H9 (cell line): ENCODE results near the gene PLB1. TPM values are rescaled to one million over a fixed set of nuclear protein-coding genes. Genes with fewer than 3 reads are reported as not detected.

Source experiments
- DNase-seq: peaks from one replicate; pipeline ENCODE4 v3.0.0-alpha.2; 2017
- H2AFZ ChIP-seq: one replicate; pipeline ENCODE4 v1.6.1; 2013; ENCODE audit warnings: mild to moderate bottlenecking, low read length, control low read depth, moderate library complexity
- H2AK5ac ChIP-seq: 2 replicates; pipeline ENCODE4 v1.6.1; 2013; ENCODE audit warnings: low read length, control low read depth, mixed read lengths; ENCODE audit not compliant: insufficient read length
- H2BK120ac ChIP-seq: one replicate; pipeline ENCODE4 v1.6.1; 2013; ENCODE audit warnings: low read depth, mild to moderate bottlenecking, low read length, control low read depth, inconsistent platforms; ENCODE audit not compliant: poor library complexity, severe bottlenecking
- H2BK12ac ChIP-seq: 2 replicates; pipeline ENCODE4 v1.6.1; 2013; ENCODE audit warnings: low read length, control low read depth, mixed read lengths, low read depth; ENCODE audit not compliant: insufficient read length
- H2BK15ac ChIP-seq: 2 replicates; pipeline ENCODE4 v1.6.1; 2013; ENCODE audit warnings: low read depth, low read length, control low read depth
- H2BK20ac ChIP-seq: one replicate; pipeline ENCODE4 v1.6.1; 2013; ENCODE audit warnings: low read depth, mild to moderate bottlenecking, low read length, control low read depth, inconsistent platforms; ENCODE audit not compliant: poor library complexity, severe bottlenecking
- H2BK5ac ChIP-seq: 2 replicates; pipeline ENCODE4 v1.6.1; 2013; ENCODE audit warnings: low read length, control low read depth, mixed read lengths; ENCODE audit not compliant: insufficient read length
- H3K14ac ChIP-seq: 2 replicates; pipeline ENCODE4 v1.6.1; 2013; ENCODE audit warnings: low read length, control low read depth; ENCODE audit not compliant: insufficient read depth
- H3K18ac ChIP-seq: 2 replicates; pipeline ENCODE4 v1.6.1; 2013; ENCODE audit warnings: low read depth, mild to moderate bottlenecking, mixed read lengths, low read length, control low read depth; ENCODE audit not compliant: insufficient read length
- H3K23ac ChIP-seq: 2 replicates; pipeline ENCODE4 v1.6.1; 2013; ENCODE audit warnings: low read length, control low read depth, mixed read lengths, low read depth; ENCODE audit not compliant: insufficient read length
- H3K23me2 ChIP-seq: 2 replicates; pipeline ENCODE4 v1.6.1; 2013; ENCODE audit warnings: low read depth, mild to moderate bottlenecking, mixed read lengths, low read length, control low read depth; ENCODE audit not compliant: insufficient read length, poor library complexity, severe bottlenecking
- H3K27ac ChIP-seq: 2 replicates; pipeline ENCODE4 v1.5.1; 2013; ENCODE audit warnings: low read length, control low read depth, mixed read lengths, low read depth; ENCODE audit not compliant: insufficient read length
- H3K27me3 ChIP-seq: 2 replicates; pipeline ENCODE4 v1.6.1; 2013; ENCODE audit warnings: low read length, control low read depth, inconsistent platforms; ENCODE audit not compliant: insufficient read depth
- H3K4ac ChIP-seq: 2 replicates; pipeline ENCODE4 v1.6.1; 2013; ENCODE audit warnings: low read depth, mild to moderate bottlenecking, control low read depth, inconsistent platforms, low read length, moderate library complexity
- H3K4me1 ChIP-seq: 2 replicates; pipeline ENCODE4 v1.6.1; 2013; ENCODE audit warnings: low read length, control low read depth, inconsistent platforms; ENCODE audit not compliant: insufficient read depth
- H3K4me2 ChIP-seq: 2 replicates; pipeline ENCODE4 v1.6.1; 2013; ENCODE audit warnings: low read length, control low read depth, mixed read lengths; ENCODE audit not compliant: insufficient read length, insufficient read depth
- H3K56ac ChIP-seq: 2 replicates; pipeline ENCODE4 v1.6.1; 2013; ENCODE audit warnings: low read depth, mild to moderate bottlenecking, mixed read lengths, low read length, control low read depth; ENCODE audit not compliant: insufficient read length
- H3K79me1 ChIP-seq: 2 replicates; pipeline ENCODE4 v1.6.1; 2013; ENCODE audit warnings: low read depth, mild to moderate bottlenecking, moderate library complexity, low read length, control low read depth, inconsistent platforms; ENCODE audit not compliant: insufficient read depth, poor library complexity, severe bottlenecking
- H3K79me2 ChIP-seq: 2 replicates; pipeline ENCODE4 v1.6.1; 2013; ENCODE audit warnings: low read length, control low read depth, inconsistent platforms; ENCODE audit not compliant: insufficient read depth
- H3K9ac ChIP-seq: 2 replicates; pipeline ENCODE4 v1.6.1; 2013; ENCODE audit warnings: low read length, control low read depth, mixed read lengths; ENCODE audit not compliant: insufficient read length; ENCODE audit errors: extremely low read depth
- H3K9me3 ChIP-seq: one replicate; pipeline ENCODE4 v1.6.1; 2013; ENCODE audit warnings: low read depth, low read length, inconsistent platforms; ENCODE audit not compliant: control insufficient read depth
- H3T11ph ChIP-seq: one replicate; pipeline ENCODE4 v1.6.1; 2013; ENCODE audit warnings: mild to moderate bottlenecking, low read length, control low read depth, inconsistent platforms
- H4K20me1 ChIP-seq: one replicate; pipeline ENCODE4 v1.6.1; 2013; ENCODE audit not compliant: control insufficient read depth, insufficient read length, insufficient read depth
- H4K5ac ChIP-seq: 2 replicates; pipeline ENCODE4 v1.6.1; 2013; ENCODE audit warnings: low read depth, mild to moderate bottlenecking, mixed read lengths, low read length, control low read depth; ENCODE audit not compliant: insufficient read length
- H4K8ac ChIP-seq: replicated peaks from 2 replicates; pipeline ENCODE4 v1.6.1; 2013; ENCODE audit warnings: low read length, control low read depth, mixed read lengths, low read depth; ENCODE audit not compliant: insufficient read length
- H4K91ac ChIP-seq: 2 replicates; pipeline ENCODE4 v1.6.1; 2013; ENCODE audit warnings: low read depth, mild to moderate bottlenecking, moderate library complexity, mixed read lengths, low read length, control low read depth; ENCODE audit not compliant: insufficient read length
- H3K27ac Mint-ChIP-seq, 3 experiments: 2 replicates in 2 of 3; 3 replicates in 1 of 3; pipeline ENCODE4 v1.8.0; 2020 to 2021; ENCODE audit warnings: mixed read lengths in 3 of 3, mild to moderate bottlenecking in 1 of 3, moderate library complexity in 1 of 3
- H3K27me3 Mint-ChIP-seq: 2 replicates; pipeline ENCODE4 v1.8.0; 2021; ENCODE audit warnings: low read depth, mild to moderate bottlenecking, moderate library complexity, mixed read lengths
- H3K36me3 Mint-ChIP-seq, 3 experiments: 2 replicates in 2 of 3; 3 replicates in 1 of 3; pipeline ENCODE4 v1.8.0; 2020 to 2021; ENCODE audit warnings: low read depth in 3 of 3, mixed read lengths in 3 of 3; ENCODE audit not compliant: insufficient read depth in 1 of 3
- H3K4me1 Mint-ChIP-seq, 2 experiments: 2 replicates each; pipeline ENCODE4 v1.8.0; 2020; ENCODE audit warnings: mixed read lengths in 2 of 2
- H3K4me3 Mint-ChIP-seq, 2 experiments: 2 replicates in 1 of 2; 3 replicates in 1 of 2; pipeline ENCODE4 v1.8.0; 2020 to 2021; ENCODE audit warnings: mild to moderate bottlenecking in 2 of 2, mixed read lengths in 2 of 2, moderate library complexity in 1 of 2
- H3K9me3 Mint-ChIP-seq, 2 experiments: 2 replicates in 1 of 2; 3 replicates in 1 of 2; pipeline ENCODE4 v1.8.0; 2020; ENCODE audit warnings: mild to moderate bottlenecking in 2 of 2, mixed read lengths in 2 of 2, moderate library complexity in 1 of 2
- WGBS: extraction: QIAGEN DNeasy Blood & Tissue Kit; methylation state at CpG from one replicate; pipeline ENCODE4 v1.1.7; 2013; ENCODE audit warnings: missing lambda C conversion rate, low lambda C conversion rate, mixed read lengths; ENCODE audit not compliant: insufficient read length; ENCODE audit errors: extremely low coverage; 5-methylcytosine and 5-hydroxymethylcytosine counted together
- total RNA-seq: library from RNA; stranded (reverse); gene quantifications from 2 replicates; pipeline ENCODE4 v1.2.1, GENCODE V29; 2021
- TF ChIP-seq, protein P1 (sequence below): fragments of 200-600 bp; sonication (generic); conservative IDR thresholded peaks from 3 replicates; pipeline ENCODE4 v1.8.0; 2021; ENCODE audit warnings: antibody characterized with exemption, mild to moderate bottlenecking

Gene PLB1
- total RNA-seq, 1 experiment from 2014 or later, result not detected

DNA sequence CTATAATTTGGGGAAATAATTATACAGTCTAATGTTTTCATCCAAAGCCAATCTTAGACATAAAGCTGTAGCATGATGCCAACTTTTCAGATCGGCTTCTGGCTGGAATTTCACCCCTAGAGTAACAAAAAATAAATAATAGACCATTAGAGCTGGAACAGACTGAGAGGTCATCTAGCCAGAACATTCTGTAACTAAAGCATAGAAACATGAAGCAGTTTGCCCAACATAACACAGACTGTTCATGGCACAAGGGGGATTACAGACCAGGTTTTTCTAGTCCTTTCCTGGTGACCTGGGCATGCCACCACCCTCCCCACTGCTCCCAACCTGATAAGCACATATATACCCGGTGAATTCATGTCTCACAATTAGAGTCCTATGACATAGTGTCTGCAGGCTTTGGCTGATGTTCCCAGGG, 139.3 kb downstream of the PLB1 start:
- Histone ChIP-seq H3K23ac (no peak overlapping the region), H3K56ac (no peak overlapping the region), H2BK12ac (no peak overlapping the region), H2AK5ac (no peak overlapping the region), H3T11ph (no peak overlapping the region), H2BK120ac (no peak overlapping the region), H3K9me3 (no peaks in the 10 kb centered on the region), H3K18ac (no peak overlapping the region), H4K20me1 (no peaks in the 10 kb centered on the region), H3K4me1 (no peaks in the 10 kb centered on the region), H3K9ac (no peak overlapping the region), H2BK15ac (no peak overlapping the region), H3K4me2 (no peak overlapping the region), H3K4ac (no peak overlapping the region), H3K14ac (no peak overlapping the region), H3K23me2 (no peaks in the 10 kb centered on the region), H2AFZ (no peak overlapping the region), H4K5ac (no peak overlapping the region), H3K27me3 (no peaks in the 10 kb centered on the region), H2BK5ac (no peak overlapping the region), H4K91ac (no peak overlapping the region), H3K79me2 (no peaks in the 10 kb centered on the region), H3K27ac (no peak overlapping the region), H4K8ac (no peak overlapping the region), H2BK20ac (no peak overlapping the region), H3K79me1 (no peaks in the 10 kb centered on the region)
- Mint-ChIP-seq H3K4me3 (no peak overlapping the region), H3K9me3 (no peaks in the 10 kb centered on the region; a peak in 1 of 5 replicates), H3K27me3 (peaks cover 4% of the 10 kb centered on the region), H3K27ac (no peak overlapping the region; a peak in 1 of 7 replicates), H3K36me3 (no peaks in the 10 kb centered on the region), H3K4me1 (peaks cover 0 to 12% of the 10 kb centered on the region in 2 experiments; a peak in 2 of 4 replicates)
- WGBS, result no CpG with 5 or more reads among the region's 2 CpGs
- DNase-seq, result no peak
- TF ChIP-seq, protein P1, sequence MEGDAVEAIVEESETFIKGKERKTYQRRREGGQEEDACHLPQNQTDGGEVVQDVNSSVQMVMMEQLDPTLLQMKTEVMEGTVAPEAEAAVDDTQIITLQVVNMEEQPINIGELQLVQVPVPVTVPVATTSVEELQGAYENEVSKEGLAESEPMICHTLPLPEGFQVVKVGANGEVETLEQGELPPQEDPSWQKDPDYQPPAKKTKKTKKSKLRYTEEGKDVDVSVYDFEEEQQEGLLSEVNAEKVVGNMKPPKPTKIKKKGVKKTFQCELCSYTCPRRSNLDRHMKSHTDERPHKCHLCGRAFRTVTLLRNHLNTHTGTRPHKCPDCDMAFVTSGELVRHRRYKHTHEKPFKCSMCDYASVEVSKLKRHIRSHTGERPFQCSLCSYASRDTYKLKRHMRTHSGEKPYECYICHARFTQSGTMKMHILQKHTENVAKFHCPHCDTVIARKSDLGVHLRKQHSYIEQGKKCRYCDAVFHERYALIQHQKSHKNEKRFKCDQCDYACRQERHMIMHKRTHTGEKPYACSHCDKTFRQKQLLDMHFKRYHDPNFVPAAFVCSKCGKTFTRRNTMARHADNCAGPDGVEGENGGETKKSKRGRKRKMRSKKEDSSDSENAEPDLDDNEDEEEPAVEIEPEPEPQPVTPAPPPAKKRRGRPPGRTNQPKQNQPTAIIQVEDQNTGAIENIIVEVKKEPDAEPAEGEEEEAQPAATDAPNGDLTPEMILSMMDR, result no peak
